Astrocyte (in vitro differentiated cells and primary cell): ENCODE data around the gene TLL1. TPM values are rescaled to one million over a fixed set of nuclear protein-coding genes. Genes with fewer than 3 reads are reported as not detected.

Source experiments
- DNase-seq: peaks from one replicate; pipeline ENCODE4 v3.0.0-alpha.2; 2010; ENCODE audit warnings: low read depth
- FAIRE-seq: peaks from 2 replicates; lab custom pipeline; 2011; peaks lifted over from hg19 to GRCh38; lab: Jason Lieb, UNC
- H2AFZ ChIP-seq: 2 replicates; pipeline ENCODE4 v1.6.0; 2012; ENCODE audit warnings: low read depth, low read length, inconsistent platforms
- H3K27ac ChIP-seq: 2 replicates; pipeline ENCODE4 v1.5.1; 2011; ENCODE audit warnings: low read depth, low read length, inconsistent platforms
- H3K27me3 ChIP-seq: 2 replicates; pipeline ENCODE4 v1.6.0; 2011; ENCODE audit warnings: low read length, inconsistent platforms; ENCODE audit not compliant: insufficient read depth
- H3K36me3 ChIP-seq: 2 replicates; pipeline ENCODE4 v1.5.1; 2011; ENCODE audit warnings: low read length, inconsistent platforms; ENCODE audit not compliant: insufficient read depth
- H3K4me1 ChIP-seq: 2 replicates; pipeline ENCODE4 v1.5.1; 2011; ENCODE audit warnings: low read length, inconsistent platforms; ENCODE audit not compliant: insufficient read depth
- H3K4me2 ChIP-seq: 2 replicates; pipeline ENCODE4 v1.6.0; 2012; ENCODE audit warnings: low read length, inconsistent platforms
- H3K4me3 ChIP-seq: 2 replicates; pipeline ENCODE4 v1.5.1; 2011; ENCODE audit warnings: low read depth, mild to moderate bottlenecking, low read length, inconsistent platforms; ENCODE audit not compliant: insufficient read depth
- H3K79me2 ChIP-seq: 2 replicates; pipeline ENCODE4 v1.6.0; 2012; ENCODE audit warnings: mild to moderate bottlenecking, low read length, inconsistent platforms; ENCODE audit not compliant: insufficient read depth
- H3K9ac ChIP-seq: 2 replicates; pipeline ENCODE4 v1.6.0; 2012; ENCODE audit warnings: mild to moderate bottlenecking, low read length, inconsistent platforms
- H3K9me3 ChIP-seq: 2 replicates; pipeline ENCODE4 v1.5.1; 2012; ENCODE audit warnings: low read depth, mild to moderate bottlenecking, low read length, inconsistent platforms; ENCODE audit not compliant: insufficient read depth
- H4K20me1 ChIP-seq: 2 replicates; pipeline ENCODE4 v1.6.0; 2012; ENCODE audit warnings: low read length, inconsistent platforms; ENCODE audit not compliant: insufficient read depth
- H3K27ac Mint-ChIP-seq: one replicate; pipeline ENCODE4 v1.8.0; 2021; ENCODE audit warnings: mild to moderate bottlenecking, mixed read lengths; ENCODE audit not compliant: unreplicated experiment
- H3K27me3 Mint-ChIP-seq: one replicate; pipeline ENCODE4 v1.8.0; 2021; ENCODE audit warnings: low read depth, mixed read lengths; ENCODE audit not compliant: unreplicated experiment
- H3K36me3 Mint-ChIP-seq: one replicate; pipeline ENCODE4 v1.8.0; 2021; ENCODE audit warnings: low read depth, mixed read lengths; ENCODE audit not compliant: unreplicated experiment
- H3K4me1 Mint-ChIP-seq: one replicate; pipeline ENCODE4 v1.8.0; 2021; ENCODE audit warnings: low read depth, mixed read lengths; ENCODE audit not compliant: unreplicated experiment
- H3K4me3 Mint-ChIP-seq: one replicate; pipeline ENCODE4 v1.8.0; 2021; ENCODE audit warnings: mild to moderate bottlenecking, moderate library complexity, mixed read lengths; ENCODE audit not compliant: unreplicated experiment
- H3K9me3 Mint-ChIP-seq: one replicate; pipeline ENCODE4 v1.8.0; 2021; ENCODE audit warnings: mild to moderate bottlenecking, mixed read lengths; ENCODE audit not compliant: unreplicated experiment
- CTCF ChIP-seq: IDR thresholded peaks from 2 replicates; pipeline ENCODE4 v1.5.1; 2011; ENCODE audit warnings: low read depth, mild to moderate bottlenecking, inconsistent platforms, low read length, moderate library complexity; ENCODE audit not compliant: insufficient read depth
- EZH2 ChIP-seq: IDR thresholded peaks from 2 replicates; pipeline ENCODE4 v1.6.1; 2012; ENCODE audit warnings: mild to moderate bottlenecking, low read length, inconsistent platforms; ENCODE audit not compliant: insufficient read depth
- total RNA-seq: library from RNA; stranded (reverse); gene quantifications from 2 replicates; pipeline ENCODE4 v1.2.1, GENCODE V29; 2021

TLL1 gene
- total RNA-seq, 1 donor from 2014 or later, result 2.7 TPM

- TF ChIP-seq CTCF, result no peak
- no peak for TF ChIP-seq EZH2
- no peaks in the 10 kb centered on the region for H3K9me3 ChIP-seq
- no peaks in the 10 kb centered on the region for H3K79me2 ChIP-seq
- H3K4me3 Mint-ChIP-seq, result no peak overlapping the region
- H3K4me2 ChIP-seq, result no peak overlapping the region
- no peaks in the 10 kb centered on the region for H4K20me1 ChIP-seq
- no peaks in the 10 kb centered on the region for H3K9me3 Mint-ChIP-seq
- H3K4me1 Mint-ChIP-seq, result no peaks in the 10 kb centered on the region
- no peaks in the 10 kb centered on the region for H3K27me3 Mint-ChIP-seq
- H3K4me3 ChIP-seq, result no peak overlapping the region
- FAIRE-seq (no peak), DNase-seq (no peak)
- H3K9ac ChIP-seq, result no peak overlapping the region
- no peaks in the 10 kb centered on the region for H3K36me3 ChIP-seq
- no peak overlapping the region for H3K27ac ChIP-seq
- no peak overlapping the region for H3K27ac Mint-ChIP-seq
- no peak overlapping the region for H2AFZ ChIP-seq
- H3K27me3 ChIP-seq, result no peaks in the 10 kb centered on the region
- no peaks in the 10 kb centered on the region for H3K36me3 Mint-ChIP-seq
- H3K4me1 ChIP-seq, result no peaks in the 10 kb centered on the region
Observed at GRCh38 chr4:166039822-166040221, 166.8 kb downstream of the TLL1 start.

- no peaks in the 10 kb centered on the region for H3K27me3 ChIP-seq
- Mint-ChIP-seq H3K9me3 (no peaks in the 10 kb centered on the region), H3K4me3 (no peak overlapping the region), H3K4me1 (no peaks in the 10 kb centered on the region), H3K27ac (no peak overlapping the region), H3K27me3 (no peaks in the 10 kb centered on the region), H3K36me3 (no peaks in the 10 kb centered on the region)
- no peaks in the 10 kb centered on the region for H3K36me3 ChIP-seq
- H4K20me1 ChIP-seq, result no peaks in the 10 kb centered on the region
- TF ChIP-seq EZH2 (no peak), CTCF (no peak)
- H3K9me3 ChIP-seq, result no peaks in the 10 kb centered on the region
- FAIRE-seq, result no peak
- H3K4me2 ChIP-seq, result no peak overlapping the region
- no peak for DNase-seq
- no peak overlapping the region for H3K27ac ChIP-seq
- no peaks in the 10 kb centered on the region for H3K4me1 ChIP-seq
- H3K9ac ChIP-seq, result no peak overlapping the region
- H3K79me2 ChIP-seq, result no peaks in the 10 kb centered on the region
- no peak overlapping the region for H2AFZ ChIP-seq
- no peak overlapping the region for H3K4me3 ChIP-seq
Observed at GRCh38 chr4:166042510-166043055, 169.5 kb downstream of the TLL1 start.

- H3K27ac ChIP-seq, result no peak overlapping the region
- no peaks in the 10 kb centered on the region for H3K9me3 ChIP-seq
- H3K4me1 Mint-ChIP-seq, result no peaks in the 10 kb centered on the region
- H3K4me1 ChIP-seq, result no peaks in the 10 kb centered on the region
- H3K9me3 Mint-ChIP-seq, result no peaks in the 10 kb centered on the region
- H3K27ac Mint-ChIP-seq, result no peak overlapping the region
- no peak for FAIRE-seq
- no peaks in the 10 kb centered on the region for H3K36me3 ChIP-seq
- H3K27me3 Mint-ChIP-seq, result no peaks in the 10 kb centered on the region
- TF ChIP-seq EZH2, result no peak
- no peak for TF ChIP-seq CTCF
- no peaks in the 10 kb centered on the region for H4K20me1 ChIP-seq
- no peak overlapping the region for H3K4me2 ChIP-seq
- H3K4me3 ChIP-seq, result no peak overlapping the region
- H3K27me3 ChIP-seq, result no peaks in the 10 kb centered on the region
- no peaks in the 10 kb centered on the region for H3K79me2 ChIP-seq
- no peak overlapping the region for H2AFZ ChIP-seq
- no peak overlapping the region for H3K4me3 Mint-ChIP-seq
- DNase-seq, result no peak
- H3K9ac ChIP-seq, result no peak overlapping the region
- no peaks in the 10 kb centered on the region for H3K36me3 Mint-ChIP-seq
Observed at GRCh38 chr4:166043801-166044200, 170.8 kb downstream of the TLL1 start.
